GM19438 (cell line): ENCODE measurements around the gene MEAF6.
"Not testable (repeated sequence)": the region's sequence is repeated elsewhere in the genome, so short reads cannot be mapped to it uniquely, and the experiment has no call there.

Experiments
- ATAC-seq: cut with Tn5 transposase; IDR thresholded peaks from one replicate; pipeline ENCODE4 v1.9.1; 2021; ENCODE audit warnings: low read depth; ENCODE audit not compliant: unreplicated experiment

The MEAF6 gene

GRCh38 chr1:37514350-37515184 is at the start of gene MEAF6:
Gene MEAF6, minus strand, starts transcription at chr1:37514766. Its CDS starts 20 bp downstream, at chr1:37514746.
- peak; percentile 91 for ATAC-seq

DNA sequence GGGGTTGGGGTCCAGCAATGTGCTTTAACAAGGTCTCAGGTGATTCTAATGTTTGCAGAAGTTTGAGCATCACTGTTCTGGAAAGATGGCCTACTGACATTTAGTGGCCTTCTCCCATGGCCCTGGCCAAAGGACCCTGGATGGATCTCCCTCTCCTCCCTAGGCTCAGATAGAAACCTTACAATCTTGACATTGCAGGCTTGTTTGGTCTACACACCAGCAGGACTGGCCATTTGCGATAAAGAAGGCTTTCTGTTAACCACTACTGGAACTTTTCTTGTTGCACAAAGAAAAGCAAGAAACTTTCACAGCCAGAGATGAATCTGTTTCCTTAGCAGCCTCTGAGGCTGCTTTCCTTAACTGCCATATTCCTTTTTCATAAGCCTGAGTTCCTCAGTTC is 48.4 kb upstream of the MEAF6 start:
- ATAC-seq, result no peak

- ATAC-seq, result no peak
Measured at GRCh38 chr1:37561133-37562132, 46.9 kb upstream of the MEAF6 start.

GRCh38 chr1:37560401-37561132 is 46.0 kb upstream of the MEAF6 start:
- ATAC-seq, result no peak

DNA sequence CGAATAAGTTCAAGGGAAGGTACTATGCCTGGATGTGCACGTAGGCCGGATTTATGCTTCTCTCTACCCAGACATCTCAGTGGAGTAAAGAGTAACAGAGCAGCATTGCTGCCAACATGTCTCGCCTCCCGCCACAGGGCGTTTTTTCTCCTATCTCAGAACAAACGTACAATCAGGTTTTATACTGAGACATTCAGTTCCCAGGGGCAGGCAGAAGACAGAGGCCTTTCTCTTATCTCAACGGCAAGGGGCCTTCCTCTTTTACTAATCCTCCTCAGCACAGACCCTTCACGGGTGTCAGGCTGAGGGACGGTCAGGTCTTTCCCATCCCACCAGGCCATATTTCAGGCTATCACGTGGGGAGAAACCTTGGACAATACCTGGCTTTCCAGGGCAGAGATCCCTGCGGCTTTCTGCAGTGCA is 45.4 kb upstream of the MEAF6 start:
- ATAC-seq, result not testable (repeated sequence)

DNA sequence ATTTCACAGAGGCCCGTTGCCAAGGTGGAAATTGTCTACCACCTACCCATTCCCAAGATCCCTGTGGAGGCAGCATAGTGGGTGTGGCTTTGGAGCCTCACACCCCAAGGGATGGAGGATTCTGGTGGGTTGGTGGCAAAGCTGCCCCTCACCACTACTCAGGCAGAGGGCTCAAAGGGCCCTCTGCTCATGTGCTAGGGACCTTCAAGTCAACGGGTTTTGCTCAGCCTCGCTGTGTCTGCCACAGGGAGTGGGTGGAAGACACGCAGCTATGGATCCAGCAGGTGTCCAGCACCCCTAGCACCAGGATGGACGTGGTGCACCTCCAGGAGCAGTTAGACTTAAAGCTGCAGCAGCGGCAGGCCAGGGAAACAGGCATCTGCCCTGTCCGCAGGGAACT is 44.5 kb upstream of the MEAF6 start:
- no peak for ATAC-seq

- no peak for ATAC-seq
Measured at GRCh38 chr1:37558411-37558810, 43.8 kb upstream of the MEAF6 start.

DNA sequence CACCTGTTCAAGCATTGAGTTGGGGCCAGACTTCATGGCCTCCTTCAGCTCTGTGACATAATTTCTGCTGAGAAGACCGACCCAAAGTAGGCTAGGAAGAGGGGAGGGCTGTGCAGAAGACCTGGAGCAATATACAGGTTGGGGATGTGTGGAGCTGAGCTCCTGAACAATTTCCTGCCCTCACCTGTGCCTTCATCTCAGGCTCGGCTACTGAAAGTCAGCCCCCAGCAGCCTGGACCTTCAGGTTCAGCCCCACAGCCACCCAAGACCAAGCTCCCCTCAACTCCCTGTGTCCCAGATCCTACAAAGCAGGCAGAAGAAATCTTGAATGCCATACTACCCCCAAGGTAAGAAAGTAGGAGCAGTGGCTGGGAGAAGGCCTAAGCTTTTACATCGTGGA is 42.8 kb upstream of the MEAF6 start:
- ATAC-seq, result no peak

- no peak for ATAC-seq
Measured at GRCh38 chr1:37556712-37557196, 42.2 kb upstream of the MEAF6 start, which contains the start of gene DNALI1. Gene DNALI1, plus strand, starts transcription at chr1:37556940. Its CDS starts 55 bp downstream, at chr1:37556995.

DNA sequence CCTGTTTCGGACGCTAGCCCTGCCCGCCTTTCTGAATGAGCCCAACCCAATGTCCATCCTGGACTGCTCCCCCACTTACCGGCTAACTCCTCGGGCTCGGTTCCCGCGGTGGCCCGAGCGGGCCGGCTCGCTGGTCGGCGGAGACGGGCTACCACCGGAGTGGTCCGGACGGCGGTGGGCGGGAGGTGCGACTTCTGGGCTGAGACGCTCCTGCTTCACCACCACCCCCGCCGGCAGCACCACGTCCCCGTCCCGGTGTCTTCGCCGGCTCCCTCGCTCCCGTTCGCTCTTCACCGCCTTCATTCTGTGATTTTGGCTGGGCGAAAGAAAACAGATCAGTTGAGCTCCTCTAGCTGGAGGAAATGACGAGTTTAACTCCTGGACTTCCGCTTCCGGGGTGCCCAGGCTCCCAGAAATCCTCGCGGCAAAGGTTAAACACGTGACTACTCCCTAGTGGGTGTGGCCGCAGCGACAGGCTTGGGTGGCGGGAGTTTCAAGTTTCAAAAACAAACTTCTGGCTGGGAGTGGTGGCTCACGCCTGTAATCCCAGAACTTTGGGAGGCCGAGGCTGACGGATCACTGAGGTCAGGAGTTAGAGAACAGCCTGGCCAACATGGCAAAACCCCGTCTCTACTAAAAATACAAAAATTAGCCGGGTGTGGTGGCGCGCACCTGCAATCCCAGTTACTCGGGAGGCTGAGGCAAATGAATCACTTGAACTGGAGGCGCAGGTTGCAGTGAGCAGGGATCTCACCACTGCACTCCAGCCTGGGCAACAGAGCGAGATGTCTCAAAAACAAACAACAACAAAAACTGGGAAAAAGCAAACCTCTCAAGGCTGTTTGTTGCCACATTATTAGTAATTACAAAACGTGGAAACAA is 39.6 kb upstream of the MEAF6 start, which contains the start of gene SNIP1:
TSS of gene SNIP1 (minus strand) at position 367 of the 882 bp plus-strand sequence. CDS start at position 303, 64 bp downstream.
- ATAC-seq, result peak; percentile 92

DNA sequence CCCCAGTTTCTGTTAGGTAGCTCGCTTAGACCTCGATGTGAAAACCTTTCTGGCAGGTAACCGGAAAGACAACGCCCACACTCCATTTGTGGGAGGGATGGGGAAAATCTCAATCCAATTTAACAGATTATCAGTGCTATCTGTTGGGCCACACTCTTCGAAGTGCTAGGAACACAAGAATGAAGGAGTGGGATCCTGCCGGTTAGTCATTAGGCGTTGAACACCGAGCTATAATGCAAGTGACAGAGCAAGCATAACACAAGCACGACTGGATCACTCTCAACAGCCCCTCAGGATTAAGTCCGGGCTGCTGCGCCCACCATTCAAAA is 39.0 kb upstream of the MEAF6 start:
- no peak for ATAC-seq

- ATAC-seq, result no peak
Measured at GRCh38 chr1:37549341-37549740, 34.8 kb upstream of the MEAF6 start.

DNA sequence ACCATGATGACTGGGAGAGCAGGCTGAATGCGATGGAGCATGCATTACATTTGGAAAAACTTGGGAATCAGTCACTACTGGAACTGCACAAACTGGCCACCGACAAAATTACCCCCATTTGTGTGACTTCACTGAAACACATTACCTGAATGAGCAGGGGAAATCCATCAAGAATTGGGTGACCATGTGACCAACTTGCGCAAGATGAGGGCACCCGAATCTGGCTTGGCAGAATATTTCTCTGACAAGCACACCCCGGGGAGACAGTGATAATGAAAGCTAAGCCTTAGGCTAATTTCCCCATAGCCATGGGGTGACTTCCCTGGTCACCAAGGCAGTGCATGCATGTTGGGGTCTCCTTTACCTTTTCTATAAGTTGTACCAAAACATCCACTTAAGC is 30.5 kb upstream of the MEAF6 start:
- no peak for ATAC-seq

DNA sequence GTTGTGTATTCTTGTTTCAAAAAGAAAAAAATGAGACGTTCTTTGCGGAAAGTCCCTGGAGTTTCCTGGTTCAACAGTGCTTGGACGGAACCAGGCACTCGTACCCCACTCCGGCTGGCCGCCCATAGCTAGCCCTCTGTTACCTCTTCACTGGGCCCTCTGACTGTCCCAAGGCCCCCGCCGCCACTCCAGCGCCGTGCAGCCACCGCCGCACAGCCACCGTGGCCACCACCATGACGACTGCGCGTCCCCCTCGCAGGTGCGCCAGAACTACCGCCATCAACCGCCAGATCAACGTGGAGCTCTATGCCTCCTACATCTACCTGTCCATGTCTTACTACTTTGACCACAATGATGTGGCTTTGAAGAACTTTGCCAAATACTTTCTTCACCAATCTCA is 30.0 kb upstream of the MEAF6 start:
- no peak for ATAC-seq

DNA sequence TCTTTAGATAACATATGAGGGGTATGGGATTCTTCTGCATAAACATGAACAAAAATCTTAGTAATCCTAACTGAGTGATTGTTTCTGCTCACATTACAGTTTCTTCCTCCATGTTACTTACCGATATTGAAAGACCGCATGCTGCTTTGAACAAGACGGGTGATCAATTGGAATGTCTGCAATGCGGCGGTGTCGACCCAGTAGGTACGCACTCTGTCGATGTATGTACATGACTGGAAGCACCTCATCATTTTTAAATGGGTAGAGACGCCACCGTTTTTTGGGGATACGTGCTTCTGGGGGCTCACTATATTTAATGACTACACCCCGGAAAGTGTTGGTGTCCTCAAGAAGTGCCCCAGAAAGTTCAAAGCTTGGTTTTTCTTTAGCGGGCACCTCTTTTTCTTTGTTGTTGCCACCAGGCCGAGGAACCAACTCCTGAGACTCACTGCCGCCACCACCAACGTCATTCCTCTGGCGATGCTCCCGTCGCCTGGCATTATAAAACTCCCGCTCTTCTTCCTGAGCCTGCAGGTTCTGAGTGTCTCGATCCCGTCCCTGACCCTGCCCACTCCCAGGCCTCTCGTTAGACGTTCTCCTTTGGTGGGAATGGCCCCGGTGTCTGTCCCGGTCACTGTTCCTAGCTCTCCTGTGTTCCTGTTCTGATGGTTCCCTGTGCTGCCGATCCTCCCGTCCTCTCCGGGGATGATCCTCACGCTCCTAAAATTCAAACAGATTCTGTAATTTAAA is 25.6 kb upstream of the MEAF6 start:
- no peak for ATAC-seq

DNA sequence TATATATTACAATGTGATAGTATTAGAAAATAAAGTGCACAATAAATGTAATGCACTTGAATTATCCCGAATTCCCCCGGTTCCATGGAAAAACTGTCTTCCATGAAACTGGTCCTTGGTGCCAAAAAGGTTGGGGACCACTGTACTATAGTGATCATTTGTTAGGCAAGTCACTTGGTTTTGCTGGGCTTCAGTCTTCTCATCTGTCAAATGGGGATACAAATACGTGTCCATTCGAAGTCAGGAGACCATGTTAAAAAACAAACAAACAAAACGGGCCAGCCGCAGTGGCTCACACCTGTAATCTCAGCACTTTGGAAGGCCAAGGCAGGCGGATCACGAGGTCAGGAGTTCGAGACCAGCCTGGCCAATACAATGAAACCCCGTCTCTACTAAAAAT is 24.6 kb upstream of the MEAF6 start:
- ATAC-seq, result not testable (repeated sequence)

GRCh38 chr1:37537378-37537777 is 22.8 kb upstream of the MEAF6 start:
- ATAC-seq, result no peak

DNA sequence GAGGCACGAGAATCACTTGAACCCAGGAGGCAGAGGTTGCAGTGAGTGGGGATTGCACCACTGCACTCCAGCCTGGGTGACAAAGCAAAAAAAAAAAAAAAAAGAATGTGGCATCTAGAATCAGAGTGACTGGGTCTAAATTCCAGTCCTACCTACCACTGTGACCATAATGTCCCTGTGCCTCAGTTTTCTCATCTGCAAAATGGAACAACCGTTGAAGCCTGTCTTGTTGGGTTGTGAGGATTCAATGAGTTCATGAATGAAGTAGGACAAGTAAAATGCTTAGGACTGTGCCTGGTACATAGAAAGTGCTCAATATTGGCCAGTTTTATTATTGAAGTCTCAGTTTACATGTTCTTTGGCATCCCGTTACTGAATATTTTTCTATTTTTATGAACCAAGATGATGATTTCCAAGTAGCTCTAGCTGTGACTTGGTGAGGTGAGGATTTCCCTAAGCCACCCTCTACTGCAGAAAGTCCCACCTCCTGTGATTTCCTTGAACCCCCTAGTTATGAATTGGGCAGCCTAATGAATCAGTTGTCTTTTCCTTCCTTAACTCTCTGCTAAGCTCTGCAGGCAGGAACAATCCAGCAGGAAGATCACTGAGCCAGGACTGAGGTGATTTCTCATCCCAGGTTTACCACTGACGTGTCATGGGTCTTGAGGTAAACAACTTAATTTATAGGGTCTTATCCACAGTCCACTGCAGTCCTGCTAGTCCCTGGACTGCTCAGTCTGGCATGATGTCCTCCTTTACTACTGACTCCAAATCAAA is 18.9 kb upstream of the MEAF6 start:
- ATAC-seq, result no peak
